Fibroblast of gingiva (primary cell): ENCODE data around the gene AADACL4.
A peak's percentile ranks its signal among the peaks of the same experiment; 100 is the strongest.
"Not testable (repeated sequence)": the region's sequence is repeated elsewhere in the genome, so short reads cannot be mapped to it uniquely, and the experiment has no call there.

Source experiments
- DNase-seq: peaks from one replicate; pipeline ENCODE4 v3.0.0-alpha.2; 2011; ENCODE audit warnings: low read depth

AADACL4 gene

GRCh38 chr1:12712076-12712475 is 68.2 kb downstream of the AADACL4 start:
- DNase-seq, result no peak

GRCh38 chr1:12712929-12713328 is 69.0 kb downstream of the AADACL4 start:
- no peak for DNase-seq

- DNase-seq, result not testable (repeated sequence)
Measured at GRCh38 chr1:12713651-12714050, 69.8 kb downstream of the AADACL4 start.

GRCh38 chr1:12714710-12715475 is 71.0 kb downstream of the AADACL4 start:
- peak; percentile 36 for DNase-seq

- no peak for DNase-seq
Measured at GRCh38 chr1:12715896-12716437, 72.1 kb downstream of the AADACL4 start, which contains the start of gene AADACL3. Gene AADACL3, plus strand, starts transcription at chr1:12716110. Its CDS starts 67 bp downstream, at chr1:12716177.
